ENCODE results near the gene ING2.

DNA sequence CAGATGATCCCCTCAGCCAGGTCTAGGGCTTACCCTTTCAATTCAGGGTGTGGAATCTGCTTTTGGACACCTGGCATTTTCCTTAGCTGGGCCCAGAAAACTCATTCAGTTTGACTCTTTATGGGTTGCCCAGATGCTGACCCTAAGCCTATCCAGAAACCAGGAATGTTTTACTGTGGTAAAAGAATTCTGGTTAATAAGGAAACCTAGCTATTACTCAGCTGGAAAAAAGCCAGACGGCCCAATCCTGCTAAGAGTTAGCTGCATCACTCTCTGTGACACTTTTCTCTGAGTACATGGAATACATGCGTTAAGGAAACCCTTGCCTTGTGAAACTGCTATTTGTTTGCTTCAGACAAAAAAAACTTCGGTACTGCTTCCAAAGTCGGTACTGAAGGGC lies 28.0 kb downstream of the ING2 start:
- TF ChIP-seq, protein P1, sequence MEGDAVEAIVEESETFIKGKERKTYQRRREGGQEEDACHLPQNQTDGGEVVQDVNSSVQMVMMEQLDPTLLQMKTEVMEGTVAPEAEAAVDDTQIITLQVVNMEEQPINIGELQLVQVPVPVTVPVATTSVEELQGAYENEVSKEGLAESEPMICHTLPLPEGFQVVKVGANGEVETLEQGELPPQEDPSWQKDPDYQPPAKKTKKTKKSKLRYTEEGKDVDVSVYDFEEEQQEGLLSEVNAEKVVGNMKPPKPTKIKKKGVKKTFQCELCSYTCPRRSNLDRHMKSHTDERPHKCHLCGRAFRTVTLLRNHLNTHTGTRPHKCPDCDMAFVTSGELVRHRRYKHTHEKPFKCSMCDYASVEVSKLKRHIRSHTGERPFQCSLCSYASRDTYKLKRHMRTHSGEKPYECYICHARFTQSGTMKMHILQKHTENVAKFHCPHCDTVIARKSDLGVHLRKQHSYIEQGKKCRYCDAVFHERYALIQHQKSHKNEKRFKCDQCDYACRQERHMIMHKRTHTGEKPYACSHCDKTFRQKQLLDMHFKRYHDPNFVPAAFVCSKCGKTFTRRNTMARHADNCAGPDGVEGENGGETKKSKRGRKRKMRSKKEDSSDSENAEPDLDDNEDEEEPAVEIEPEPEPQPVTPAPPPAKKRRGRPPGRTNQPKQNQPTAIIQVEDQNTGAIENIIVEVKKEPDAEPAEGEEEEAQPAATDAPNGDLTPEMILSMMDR (IDR thresholded peaks at IDR 0.05), result no peak
- no peak for TF ChIP-seq POLR2A (IDR thresholded peaks at IDR 0.05)
